HG03108 (cell line): Measurements from ENCODE around the gene HEATR5B.
"Not testable (repeated sequence)": the region's sequence is repeated elsewhere in the genome, so short reads cannot be mapped to it uniquely, and the experiment has no call there.

Experiments used
- ATAC-seq: cut with Tn5 transposase; IDR thresholded peaks from one replicate; pipeline ENCODE4 v1.9.1; 2021; ENCODE audit warnings: moderate library complexity; ENCODE audit not compliant: unreplicated experiment

HEATR5B gene

GRCh38 chr2:36949845-36950244 is 134.3 kb downstream of the HEATR5B start:
- ATAC-seq, result no peak

GRCh38 chr2:36945240-36945639 is 138.9 kb downstream of the HEATR5B start:
- ATAC-seq, result not testable (repeated sequence)

GRCh38 chr2:36941867-36942266 is 142.3 kb downstream of the HEATR5B start:
- no peak for ATAC-seq

- not testable (repeated sequence) for ATAC-seq
Observed at GRCh38 chr2:36936526-36936925, 147.6 kb downstream of the HEATR5B start.

- ATAC-seq, result not testable (repeated sequence)
Observed at GRCh38 chr2:36931688-36932087, 152.5 kb downstream of the HEATR5B start.
